ENCODE data around the gene FRMD3.
"Not testable (repeated sequence)": the region's sequence is repeated elsewhere in the genome, so short reads cannot be mapped to it uniquely, and the experiment has no call there.

FRMD3 gene

GRCh38 chr9:83384214-83384613 lies 154.0 kb downstream of the FRMD3 start:
- no peak for DNase-seq

GRCh38 chr9:83383034-83383433 lies 155.2 kb downstream of the FRMD3 start:
- no peak for DNase-seq

GRCh38 chr9:83382421-83382820 lies 155.8 kb downstream of the FRMD3 start:
- DNase-seq, result no peak

- no peak for DNase-seq
Measured at GRCh38 chr9:83379045-83379444, 159.2 kb downstream of the FRMD3 start.

GRCh38 chr9:83372957-83373356 lies 165.2 kb downstream of the FRMD3 start:
- no peak for DNase-seq

GRCh38 chr9:83367326-83367725 lies 170.9 kb downstream of the FRMD3 start:
- DNase-seq, result no peak

- DNase-seq, result no peak
Measured at GRCh38 chr9:83362341-83362995, 175.7 kb downstream of the FRMD3 start.

- DNase-seq, result no peak
Measured at GRCh38 chr9:83359039-83359438, 179.2 kb downstream of the FRMD3 start.

- not testable (repeated sequence) for DNase-seq
Measured at GRCh38 chr9:83358493-83358892, 179.7 kb downstream of the FRMD3 start.

- DNase-seq, result no peak
Measured at GRCh38 chr9:83355729-83356151, 182.5 kb downstream of the FRMD3 start.

- no peak for DNase-seq
Measured at GRCh38 chr9:83355024-83355444, 183.2 kb downstream of the FRMD3 start.

- DNase-seq, result no peak
Measured at GRCh38 chr9:83349031-83349430, 189.2 kb downstream of the FRMD3 start.

GRCh38 chr9:83346655-83347420 lies 191.4 kb downstream of the FRMD3 start:
- no peak for DNase-seq

GRCh38 chr9:83343366-83343999 lies 194.7 kb downstream of the FRMD3 start:
- DNase-seq, result no peak

- no peak for DNase-seq
Measured at GRCh38 chr9:83342731-83343130, 195.5 kb downstream of the FRMD3 start.

GRCh38 chr9:83342006-83342405 lies 196.2 kb downstream of the FRMD3 start:
- DNase-seq, result no peak

GRCh38 chr9:83340451-83340850 lies 197.8 kb downstream of the FRMD3 start:
- DNase-seq, result no peak

GRCh38 chr9:83339435-83339834 lies 198.8 kb downstream of the FRMD3 start:
- DNase-seq, result no peak

- no peak for DNase-seq
Measured at GRCh38 chr9:83336706-83337105, 201.5 kb downstream of the FRMD3 start.

- peak; percentile 63 for DNase-seq
Measured at GRCh38 chr9:83334320-83334719, 203.9 kb downstream of the FRMD3 start.

- peak; percentile 2 for DNase-seq
Measured at GRCh38 chr9:83330207-83331196, 207.7 kb downstream of the FRMD3 start.

- no peak for DNase-seq
Measured at GRCh38 chr9:83327750-83328622, 210.2 kb downstream of the FRMD3 start.

Data from CD4-positive, alpha-beta T cell treated with Interleukin-6 for 4 hours (primary cell).